Calu3 (cell line): ENCODE measurements around the gene DYNAP. TPM values are rescaled to one million over a fixed set of nuclear protein-coding genes. Genes with fewer than 3 reads are reported as not detected.

Experiments used
- BruUV-seq: library from RNA; stranded (reverse); fragments of 400-500 nt; replicated peaks from 2 replicates; lab custom pipeline; 2021; lab: Mats Ljungman, UMichigan
- CTCF ChIA-PET: fragments of 300-600 bp; sonication (Branson Sonifier 250); formaldehyde crosslinking; loops from one replicate; lab custom pipeline; 2022; ENCODE audit warnings: antibody characterized with exemption; lab: Charles Lee
- DNase-seq: peaks from one replicate; pipeline ENCODE4 v3.0.0; 2022
- H3K27ac Mint-ChIP-seq: one replicate; pipeline ENCODE4 v1.8.0; 2022; ENCODE audit warnings: mixed read lengths; ENCODE audit not compliant: unreplicated experiment
- H3K27me3 Mint-ChIP-seq: one replicate; pipeline ENCODE4 v1.8.0; 2022; ENCODE audit warnings: mixed read lengths; ENCODE audit not compliant: unreplicated experiment
- H3K36me3 Mint-ChIP-seq: one replicate; pipeline ENCODE4 v1.8.0; 2022; ENCODE audit warnings: mild to moderate bottlenecking, moderate library complexity, mixed read lengths; ENCODE audit not compliant: insufficient read depth, unreplicated experiment
- H3K4me1 Mint-ChIP-seq: one replicate; pipeline ENCODE4 v1.8.0; 2022; ENCODE audit warnings: mild to moderate bottlenecking, low read depth, mixed read lengths; ENCODE audit not compliant: unreplicated experiment
- H3K4me3 Mint-ChIP-seq: one replicate; pipeline ENCODE4 v1.8.0; 2022; ENCODE audit warnings: mild to moderate bottlenecking, low read depth, moderate library complexity, mixed read lengths; ENCODE audit not compliant: unreplicated experiment
- H3K9me3 Mint-ChIP-seq: one replicate; pipeline ENCODE4 v1.8.0; 2022; ENCODE audit warnings: low read depth, mixed read lengths; ENCODE audit not compliant: unreplicated experiment
- CTCF ChIP-seq: fragments of 200-600 bp; IDR thresholded peaks from one replicate; pipeline ENCODE4 v1.8.0; 2022; ENCODE audit warnings: antibody characterized with exemption; ENCODE audit not compliant: unreplicated experiment
- intact Hi-C: fragments of 100-400 bp; cut with micrococcal nuclease; formaldehyde crosslinking; loops from one replicate; pipeline ENCODE4 v1.10.0; 2022; ENCODE audit not compliant: unreplicated experiment
- total RNA-seq: library from RNA; stranded (reverse); gene quantifications from 2 replicates; pipeline ENCODE4 v1.2.3, GENCODE V29; 2022

Gene DYNAP
- total RNA-seq, 1 experiment from 2014 or later: not detected

DNA sequence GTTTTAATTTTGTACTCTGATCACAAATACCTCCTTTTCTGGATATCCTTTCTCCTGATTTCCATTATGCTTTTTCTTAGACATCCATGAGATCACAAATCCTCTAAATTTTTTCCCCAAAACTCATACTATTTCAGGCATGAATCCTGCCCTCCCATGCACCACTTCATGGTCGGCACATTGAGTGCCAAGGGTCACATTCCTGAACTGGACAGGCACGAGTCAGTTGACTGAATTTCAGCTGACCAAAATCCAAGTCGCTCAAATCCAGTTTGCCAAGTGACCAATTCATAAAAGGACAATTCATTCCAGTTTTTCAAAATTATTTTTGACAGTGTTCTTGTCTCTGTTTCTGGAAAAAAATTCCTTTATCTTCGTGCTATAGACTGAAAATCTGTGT is 22.1 kb downstream of the DYNAP start:
- CTCF ChIA-PET: no interaction called here
- intact Hi-C loops: no loop called here
- peaks cover 14% of the 10 kb centered on the region for H3K27me3 Mint-ChIP-seq
- H3K36me3 Mint-ChIP-seq: peaks cover 4% of the 10 kb centered on the region
- peaks cover 32% of the 10 kb centered on the region for H3K4me1 Mint-ChIP-seq
- no TSS peak for BruUV-seq
- H3K9me3 Mint-ChIP-seq: peaks cover 8% of the 10 kb centered on the region
- no peak overlapping the region for H3K4me3 Mint-ChIP-seq
- no peak for TF ChIP-seq CTCF
- no peak for DNase-seq
- peak overlapping the region; percentile 28 for H3K27ac Mint-ChIP-seq

GRCh38 chr18:54616220-54616848 is 25.3 kb downstream of the DYNAP start:
- peaks cover 16% of the 10 kb centered on the region for H3K4me1 Mint-ChIP-seq
- peaks cover 3% of the 10 kb centered on the region for H3K36me3 Mint-ChIP-seq
- peaks cover 14% of the 10 kb centered on the region for H3K27me3 Mint-ChIP-seq
- no TSS peak for BruUV-seq
- DNase-seq: no peak
- intact Hi-C loops: no loop called here
- no peak overlapping the region for H3K4me3 Mint-ChIP-seq
- CTCF ChIA-PET: no interaction called here
- peaks cover 11% of the 10 kb centered on the region for H3K9me3 Mint-ChIP-seq
- no peak for TF ChIP-seq CTCF
- H3K27ac Mint-ChIP-seq: no peak overlapping the region

- intact Hi-C loops: no loop called here
- no peak for TF ChIP-seq CTCF
- DNase-seq: no peak
- no TSS peak for BruUV-seq
- CTCF ChIA-PET: no interaction called here
- H3K27me3 Mint-ChIP-seq: no peaks in the 10 kb centered on the region
- H3K36me3 Mint-ChIP-seq: no peaks in the 10 kb centered on the region
- no peak overlapping the region for H3K4me3 Mint-ChIP-seq
- H3K4me1 Mint-ChIP-seq: no peaks in the 10 kb centered on the region
- peaks cover 5% of the 10 kb centered on the region for H3K9me3 Mint-ChIP-seq
- H3K27ac Mint-ChIP-seq: no peak overlapping the region
These were observed 31.0 kb downstream of the DYNAP start for GRCh38 chr18:54622084-54622483.

DNA sequence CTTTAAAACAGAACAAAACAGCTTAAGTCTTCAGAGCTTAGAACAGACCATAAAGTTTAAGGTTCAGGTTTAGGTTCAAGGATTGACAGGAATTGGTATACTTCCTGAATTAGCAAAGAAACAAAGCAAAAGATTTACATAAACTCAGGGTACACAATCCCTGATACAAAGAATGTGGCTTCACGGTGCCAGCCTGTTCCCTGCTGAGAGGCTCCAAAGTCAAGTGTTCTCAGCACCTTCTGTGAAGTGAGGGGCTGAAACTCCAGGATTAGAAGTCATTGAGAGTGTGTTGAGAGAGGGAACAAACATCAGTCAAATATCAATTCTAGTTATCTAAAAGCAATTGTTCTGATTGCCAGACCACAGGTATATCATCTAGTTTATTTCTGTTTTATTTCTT is 35.7 kb downstream of the DYNAP start:
- DNase-seq: no peak
- TF ChIP-seq CTCF: no peak
- H3K27me3 Mint-ChIP-seq: no peaks in the 10 kb centered on the region
- H3K4me3 Mint-ChIP-seq: no peak overlapping the region
- CTCF ChIA-PET: no interaction called here
- H3K4me1 Mint-ChIP-seq: no peaks in the 10 kb centered on the region
- no TSS peak for BruUV-seq
- no peak overlapping the region for H3K27ac Mint-ChIP-seq
- intact Hi-C loops: no loop called here
- H3K9me3 Mint-ChIP-seq: peaks cover 4% of the 10 kb centered on the region
- H3K36me3 Mint-ChIP-seq: no peaks in the 10 kb centered on the region
